Pancreas (tissue), 10 donors: ENCODE results near the gene XIRP1. TPM values are rescaled to one million over a fixed set of nuclear protein-coding genes. Genes with fewer than 3 reads are reported as not detected.
A peak's percentile ranks its signal among the peaks of the same experiment; 100 is the strongest.

ENCODE experiments used
- ATAC-seq, 4 donors: fragments of 200-7000 bp; cut with Tn5 transposase; one replicate each; pipeline versions ENCODE4 v1.8.0 to v1.9.1; 2020; ENCODE audit warnings: mild to moderate bottlenecking in 4 of 4, moderate library complexity in 4 of 4
- DNase-seq, 6 donors: peaks; one replicate each; pipeline ENCODE4 v3.0.0-alpha.2; 2020
- FAIRE-seq: peaks from 2 replicates; lab custom pipeline; 2012; peaks lifted over from hg19 to GRCh38; lab: Jason Lieb, UNC
- H3K27ac ChIP-seq, 4 donors: fragments of 200-600 bp; sonication (generic); 1 replicate in 3 of 4; 2 replicates in 1 of 4; pipeline versions ENCODE4 v1.5.0 to v1.8.0; 2020
- H3K27me3 ChIP-seq, 4 donors: fragments of 200-600 bp; one replicate each; pipeline ENCODE4 v1.8.0; 2021
- H3K36me3 ChIP-seq, 3 donors: fragments of 200-600 bp; sonication (generic) in 1 of 3; one replicate each; pipeline versions ENCODE4 v1.5.0 to v1.8.0; 2020 to 2021
- H3K4me1 ChIP-seq, 3 donors: fragments of 200-600 bp; one replicate each; pipeline ENCODE4 v1.8.0; 2021
- H3K4me3 ChIP-seq, 4 donors: fragments of 200-600 bp; sonication (generic) in 2 of 4; one replicate each; pipeline versions ENCODE4 v1.5.0 to v1.8.0; 2020 to 2021
- H3K9me3 ChIP-seq, 4 donors: fragments of 200-600 bp; one replicate each; pipeline ENCODE4 v1.8.0; 2021
- WGBS, 2 donors: extraction: QIAGEN DNeasy Blood & Tissue Kit; methylation state at CpG; one replicate each; pipeline ENCODE4 v1.1.7; 2013; 5-methylcytosine and 5-hydroxymethylcytosine counted together
- intact Hi-C, 3 donors: fragments of 100-400 bp; cut with DNase I; formaldehyde crosslinking; loops; one replicate each; pipeline versions ENCODE4 v1.11.1 to v1.14.2; 2022
- polyA plus RNA-seq, 2 donors: library from polyadenylated mRNA; stranded (reverse); fragments of 200-250 nt; gene quantifications; one replicate each; pipeline ENCODE4 v1.2.3, GENCODE V29; 2013
- total RNA-seq, 6 donors: library from RNA; stranded (reverse); fragmentation: NEBNext Ultra II Directional in 4 of 6; extraction: Animal tissue kit (Norgen Biotek cat#: 25700) in 4 of 6; gene quantifications; one replicate each; pipeline versions ENCODE4 v1.2.1 to v1.2.4, GENCODE V29; 2021 to 2023
- TF ChIP-seq, protein P1 (sequence below), 4 donors: fragments of 200-600 bp; sonication (generic) in 3 of 4; IDR thresholded peaks; one replicate each; pipeline versions ENCODE4 v1.5.0 to v1.8.0; 2021; ENCODE audit warnings: antibody characterized with exemption in 4 of 4
- donor health status: healthy with polysubstance abuse.
- donor health status: DM: no; HTN: no; CAD: no; lungs with moderate emphysema.
- donor health status: DM: no; HTN: no; CAD: no.
- donor health status: control.
- donor health status: control.
- donor health status: Bipolar disorder and iron deficiency.
- donor health status: DM: yes; HTN: yes; CAD: no.
- donor health status: DM: no; HTN: no; CAD: no.
- donor health status: DM: no; HTN: no; CAD: no.
- donor health status: DM: yes; HTN: yes; CAD: no.

Gene XIRP1
- total and polyA plus RNA-seq, 8 donors = 0.08 to 0.43 (median 0.12) TPM; not detected in 4

DNA sequence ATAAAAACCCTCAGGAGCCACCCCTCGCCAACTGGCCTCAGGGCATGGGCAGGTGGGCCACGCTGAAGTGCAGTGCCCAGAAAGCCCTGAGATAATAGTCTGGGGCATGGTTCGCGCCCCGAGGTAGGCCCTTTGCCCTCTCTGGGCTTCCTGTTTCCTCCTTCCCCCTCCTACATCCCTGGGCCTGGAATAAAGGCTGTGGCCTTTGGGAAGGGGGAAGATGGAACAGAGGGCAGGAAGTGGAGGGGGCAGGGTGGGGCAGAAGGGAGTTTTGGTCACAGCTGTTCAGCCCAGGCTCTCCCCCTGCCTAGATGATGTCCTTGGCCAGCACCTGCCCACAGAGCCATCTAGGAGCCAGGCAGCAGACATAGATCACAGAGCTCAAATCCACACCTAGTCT lies 50.3 kb downstream of the XIRP1 start:
- peaks cover 20 to 43% (median 28%) of the 10 kb centered on the region in 3 donors for H3K36me3 ChIP-seq
- intact Hi-C loops = no loop called here
- H3K4me3 ChIP-seq = no peak overlapping the region
- DNase-seq = peak in 3 of 6 donors; percentile 53 to 61 (median 53)
- H3K27ac ChIP-seq = peak overlapping the region; percentile 75 to 90 (median 85)
- TF ChIP-seq, protein P1, sequence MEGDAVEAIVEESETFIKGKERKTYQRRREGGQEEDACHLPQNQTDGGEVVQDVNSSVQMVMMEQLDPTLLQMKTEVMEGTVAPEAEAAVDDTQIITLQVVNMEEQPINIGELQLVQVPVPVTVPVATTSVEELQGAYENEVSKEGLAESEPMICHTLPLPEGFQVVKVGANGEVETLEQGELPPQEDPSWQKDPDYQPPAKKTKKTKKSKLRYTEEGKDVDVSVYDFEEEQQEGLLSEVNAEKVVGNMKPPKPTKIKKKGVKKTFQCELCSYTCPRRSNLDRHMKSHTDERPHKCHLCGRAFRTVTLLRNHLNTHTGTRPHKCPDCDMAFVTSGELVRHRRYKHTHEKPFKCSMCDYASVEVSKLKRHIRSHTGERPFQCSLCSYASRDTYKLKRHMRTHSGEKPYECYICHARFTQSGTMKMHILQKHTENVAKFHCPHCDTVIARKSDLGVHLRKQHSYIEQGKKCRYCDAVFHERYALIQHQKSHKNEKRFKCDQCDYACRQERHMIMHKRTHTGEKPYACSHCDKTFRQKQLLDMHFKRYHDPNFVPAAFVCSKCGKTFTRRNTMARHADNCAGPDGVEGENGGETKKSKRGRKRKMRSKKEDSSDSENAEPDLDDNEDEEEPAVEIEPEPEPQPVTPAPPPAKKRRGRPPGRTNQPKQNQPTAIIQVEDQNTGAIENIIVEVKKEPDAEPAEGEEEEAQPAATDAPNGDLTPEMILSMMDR (IDR thresholded peaks at IDR 0.05) = no peak
- 16 to 19% methylated on average over 5 of the region's 5 CpGs for WGBS, 2 donors
- H3K9me3 ChIP-seq = no peaks in the 10 kb centered on the region
- peaks cover 36 to 50% (median 38%) of the 10 kb centered on the region in 3 donors for H3K4me1 ChIP-seq
- no peak for FAIRE-seq
- no peaks in the 10 kb centered on the region for H3K27me3 ChIP-seq
- ATAC-seq = peak; percentile 26 to 47 (median 36)

DNA sequence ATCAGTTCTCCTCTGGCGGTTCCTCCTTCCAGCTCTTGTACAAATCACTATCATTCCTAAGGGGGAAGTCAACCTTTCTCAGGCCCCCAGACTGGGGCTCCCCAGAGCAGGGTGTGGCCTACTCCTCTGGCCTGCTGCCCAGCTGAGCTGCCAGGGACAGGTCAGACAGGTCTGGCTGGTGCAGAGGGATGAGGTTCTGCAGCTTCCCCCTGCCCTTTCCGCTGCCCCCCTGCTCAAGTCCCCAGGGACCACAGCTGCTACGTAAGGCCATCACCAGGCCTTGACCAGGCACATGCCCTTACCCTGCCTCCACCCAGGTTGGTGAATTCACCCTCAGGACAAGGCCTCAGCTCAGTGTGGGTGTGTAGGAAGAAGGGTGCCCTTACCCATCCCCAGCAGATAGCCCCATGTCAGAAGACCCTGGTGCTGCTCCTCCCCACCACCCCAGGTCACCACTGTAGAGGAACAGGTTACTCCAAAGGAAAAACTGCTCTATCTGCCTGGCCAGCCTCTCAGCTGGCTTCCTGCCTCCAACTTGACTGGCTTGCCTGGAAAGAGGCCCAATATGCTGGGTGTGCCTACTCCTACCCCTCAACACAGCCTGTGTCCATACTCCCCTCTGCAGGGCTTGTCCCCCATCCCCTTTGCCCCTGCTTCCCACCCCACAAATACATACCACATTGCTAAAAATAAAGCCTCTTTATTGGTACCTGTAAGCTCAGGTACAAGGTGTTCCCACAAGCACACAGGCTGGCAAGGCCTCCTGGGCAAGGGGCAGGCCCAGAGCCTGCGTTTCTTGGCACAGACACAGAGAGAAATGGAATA lies 51.0 kb downstream of the XIRP1 start:
- Histone ChIP-seq H3K9me3 (no peaks in the 10 kb centered on the region), H3K27me3 (no peaks in the 10 kb centered on the region), H3K4me1 (peaks cover 32 to 44% (median 38%) of the 10 kb centered on the region in 3 donors), H3K4me3 (peak overlapping the region in 1 of 4 donors; percentile 13), H3K27ac (peak overlapping the region; percentile 75 to 90 (median 85)), H3K36me3 (peaks cover 19 to 42% (median 28%) of the 10 kb centered on the region in 3 donors)
- TF ChIP-seq, protein P1 (IDR thresholded peaks at IDR 0.05) = no peak
- DNase-seq = peak; percentile 82 to 93 (median 86)
- ATAC-seq = peak; percentile 76 to 83 (median 80)
- WGBS, 2 donors = 6 to 11% methylated on average over 4 of the region's 4 CpGs
- intact Hi-C loops = no loop called here
- no peak for FAIRE-seq

DNA sequence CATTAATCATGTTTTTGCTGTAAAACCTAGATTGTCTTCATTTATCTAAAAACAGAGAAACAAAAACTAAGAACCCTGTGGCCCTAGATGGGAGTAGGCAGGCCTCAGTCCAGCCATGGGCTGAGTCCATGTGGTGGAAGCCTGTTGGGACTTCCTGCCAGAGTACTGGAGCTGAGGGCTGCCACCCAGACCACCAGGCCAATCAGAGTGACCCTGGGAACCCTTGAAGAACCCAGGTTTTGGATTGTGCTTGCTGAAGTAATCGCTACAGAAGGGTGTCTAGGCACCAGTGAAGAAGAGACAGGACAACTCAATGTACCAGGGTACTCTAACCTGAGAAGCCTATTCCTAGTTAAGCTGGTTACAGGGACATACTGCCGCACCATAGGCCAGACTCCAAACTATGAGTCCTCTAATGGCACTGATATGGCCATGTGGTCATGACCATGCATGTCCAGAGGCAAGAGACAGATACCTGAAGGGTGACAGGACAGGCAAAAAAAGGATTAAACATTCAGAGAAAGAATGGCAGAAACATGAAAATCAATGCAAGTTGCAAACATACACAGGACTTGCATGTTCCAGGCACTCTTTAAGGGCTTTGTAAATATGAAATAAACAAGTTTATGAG lies 51.9 kb downstream of the XIRP1 start:
- Histone ChIP-seq H3K4me1 (peaks cover 30 to 35% (median 32%) of the 10 kb centered on the region in 3 donors), H3K36me3 (peaks cover 17 to 32% (median 26%) of the 10 kb centered on the region in 3 donors), H3K27me3 (no peaks in the 10 kb centered on the region), H3K4me3 (no peak overlapping the region), H3K9me3 (no peaks in the 10 kb centered on the region), H3K27ac (peak overlapping the region; percentile 75 to 90 (median 85))
- TF ChIP-seq, protein P1 (IDR thresholded peaks at IDR 0.05) = no peak
- ATAC-seq (no peak), FAIRE-seq (no peak), DNase-seq (peak in 1 of 6 donors; percentile 29)
- intact Hi-C loops = no loop called here
- 83 to 84% methylated on average over 2 of the region's 2 CpGs for WGBS, 2 donors

DNA sequence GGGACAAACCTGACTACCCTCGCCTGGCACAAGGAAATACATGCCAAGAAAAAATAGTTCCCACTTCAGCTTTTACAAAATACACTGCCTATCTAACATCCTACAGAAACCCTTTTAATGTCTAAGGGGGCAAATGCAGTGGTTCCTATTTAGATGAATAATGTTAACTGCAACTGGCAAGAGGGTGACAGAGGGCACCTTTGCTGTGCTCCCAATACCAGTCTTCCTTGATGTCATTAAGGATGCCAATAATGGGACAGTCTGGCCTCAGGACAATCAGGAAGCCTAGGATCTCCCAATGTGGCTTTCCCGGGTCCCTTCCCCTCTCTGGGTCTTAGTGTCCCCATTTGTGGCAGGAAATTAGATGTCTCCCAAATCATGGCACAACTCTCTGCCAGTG lies 53.0 kb downstream of the XIRP1 start:
- FAIRE-seq (no peak), DNase-seq (no peak), ATAC-seq (no peak)
- no peaks in the 10 kb centered on the region for H3K9me3 ChIP-seq
- no peaks in the 10 kb centered on the region for H3K27me3 ChIP-seq
- intact Hi-C loops = no loop called here
- H3K4me1 ChIP-seq = peaks cover 30 to 34% (median 32%) of the 10 kb centered on the region in 3 donors
- 74 to 76% methylated on average over 2 of the region's 2 CpGs for WGBS, 2 donors
- TF ChIP-seq, protein P1 (IDR thresholded peaks at IDR 0.05) = no peak
- peaks cover 10 to 22% (median 17%) of the 10 kb centered on the region in 3 donors for H3K36me3 ChIP-seq
- H3K27ac ChIP-seq = no peak overlapping the region
- H3K4me3 ChIP-seq = no peak overlapping the region
